Stimulated activated CD4-positive, alpha-beta T cell treated with anti-CD3 and anti-CD28 coated beads, TNF-alpha, amount 100 ng/mL, for 48 hours (primary cell): ENCODE measurements around the gene ITGBL1.

Experiments used
- DNase-seq, 3 donors: peaks; one replicate each; pipeline ENCODE4 v3.0.0-alpha.2; 2020; ENCODE audit warnings: low read depth in 3 of 3

Gene ITGBL1, protein sequence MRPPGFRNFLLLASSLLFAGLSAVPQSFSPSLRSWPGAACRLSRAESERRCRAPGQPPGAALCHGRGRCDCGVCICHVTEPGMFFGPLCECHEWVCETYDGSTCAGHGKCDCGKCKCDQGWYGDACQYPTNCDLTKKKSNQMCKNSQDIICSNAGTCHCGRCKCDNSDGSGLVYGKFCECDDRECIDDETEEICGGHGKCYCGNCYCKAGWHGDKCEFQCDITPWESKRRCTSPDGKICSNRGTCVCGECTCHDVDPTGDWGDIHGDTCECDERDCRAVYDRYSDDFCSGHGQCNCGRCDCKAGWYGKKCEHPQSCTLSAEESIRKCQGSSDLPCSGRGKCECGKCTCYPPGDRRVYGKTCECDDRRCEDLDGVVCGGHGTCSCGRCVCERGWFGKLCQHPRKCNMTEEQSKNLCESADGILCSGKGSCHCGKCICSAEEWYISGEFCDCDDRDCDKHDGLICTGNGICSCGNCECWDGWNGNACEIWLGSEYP

DNA sequence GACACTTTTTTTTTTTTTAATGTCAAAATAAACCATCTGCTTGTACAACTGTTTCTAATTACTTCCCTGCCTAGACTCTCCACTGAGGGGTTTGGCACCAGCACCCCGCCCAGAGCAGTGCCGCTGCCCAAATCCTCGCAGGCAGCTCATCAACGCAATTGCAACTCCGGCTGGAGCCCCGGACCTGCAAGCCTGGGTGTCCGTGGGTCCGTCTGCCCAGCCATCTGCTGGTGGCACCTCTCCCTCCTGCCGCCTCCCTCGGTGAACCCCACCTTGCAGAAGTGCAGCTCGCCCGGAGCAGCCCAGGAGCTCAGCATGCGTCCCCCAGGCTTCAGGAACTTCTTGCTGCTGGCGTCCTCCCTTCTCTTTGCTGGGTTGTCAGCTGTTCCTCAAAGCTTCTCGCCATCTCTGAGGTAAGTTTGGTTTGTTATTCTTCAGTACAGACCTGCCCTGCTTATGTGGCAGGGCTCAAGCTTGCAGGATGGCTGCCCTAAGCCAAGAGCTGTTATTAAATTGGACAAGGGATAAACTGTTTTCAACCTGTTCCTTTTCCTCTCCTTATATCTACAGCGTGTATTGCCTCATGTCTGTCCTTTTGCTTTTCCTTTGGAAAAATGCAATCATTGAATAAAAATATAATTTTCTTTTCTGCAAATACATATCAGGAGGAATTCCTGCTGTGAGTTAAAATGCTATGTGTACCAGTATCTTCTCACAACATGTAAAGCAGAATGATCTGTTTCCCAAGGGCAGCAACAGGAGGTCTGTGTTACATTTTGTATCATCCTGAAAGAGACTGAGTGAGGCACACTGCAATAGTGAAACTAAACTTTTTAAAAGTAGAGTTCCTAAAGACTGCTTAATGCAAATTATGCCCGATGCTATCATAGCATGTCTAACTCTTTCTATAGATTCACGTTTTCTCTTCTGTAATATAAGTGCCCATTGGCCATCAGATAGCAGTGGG lies at the start of gene ITGBL1:
ITGBL1 (plus strand) TSS at position 157 of the 967 bp plus-strand sequence; CDS start at position 316, 159 bp downstream.
- no peak for DNase-seq

DNA sequence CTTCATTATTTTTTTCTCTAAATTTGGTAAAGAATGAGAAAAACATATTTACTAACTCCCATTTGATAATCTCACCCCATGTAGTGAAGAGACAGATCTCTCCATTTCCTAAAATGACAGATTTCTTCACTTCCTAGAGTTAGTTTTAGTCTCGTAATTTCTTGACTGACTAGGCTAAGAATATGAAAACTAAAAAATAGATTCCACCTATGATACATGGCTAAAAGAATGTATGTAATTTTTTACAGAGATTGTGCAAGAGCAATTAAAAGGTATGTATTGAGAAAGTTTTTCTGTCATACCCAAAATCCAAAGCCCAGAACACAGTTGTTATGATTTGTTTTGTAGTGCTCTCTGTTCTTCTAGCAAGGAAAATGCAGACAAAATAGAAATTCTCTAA lies 45.7 kb upstream of the ITGBL1 start:
- no peak for DNase-seq

DNA sequence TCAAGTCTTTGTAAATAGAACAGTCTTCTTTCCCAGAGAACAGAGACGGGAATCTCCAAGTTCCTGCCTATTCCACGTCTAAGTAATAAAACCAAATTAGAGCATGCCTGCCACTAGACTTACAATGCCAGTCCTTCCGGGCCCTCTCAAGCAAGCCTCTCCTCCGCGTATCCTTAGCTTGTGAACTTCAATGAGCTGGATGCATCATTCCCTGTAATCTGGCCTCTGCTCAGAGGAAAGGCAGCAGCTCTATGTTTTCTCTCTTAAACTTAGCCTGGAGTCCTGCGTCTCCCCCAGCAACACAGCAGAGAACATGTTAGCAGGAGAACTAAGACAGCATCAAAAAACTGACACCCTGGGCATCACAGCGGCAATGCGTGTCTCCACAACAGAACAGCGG lies 44.3 kb upstream of the ITGBL1 start:
- DNase-seq = no peak

DNA sequence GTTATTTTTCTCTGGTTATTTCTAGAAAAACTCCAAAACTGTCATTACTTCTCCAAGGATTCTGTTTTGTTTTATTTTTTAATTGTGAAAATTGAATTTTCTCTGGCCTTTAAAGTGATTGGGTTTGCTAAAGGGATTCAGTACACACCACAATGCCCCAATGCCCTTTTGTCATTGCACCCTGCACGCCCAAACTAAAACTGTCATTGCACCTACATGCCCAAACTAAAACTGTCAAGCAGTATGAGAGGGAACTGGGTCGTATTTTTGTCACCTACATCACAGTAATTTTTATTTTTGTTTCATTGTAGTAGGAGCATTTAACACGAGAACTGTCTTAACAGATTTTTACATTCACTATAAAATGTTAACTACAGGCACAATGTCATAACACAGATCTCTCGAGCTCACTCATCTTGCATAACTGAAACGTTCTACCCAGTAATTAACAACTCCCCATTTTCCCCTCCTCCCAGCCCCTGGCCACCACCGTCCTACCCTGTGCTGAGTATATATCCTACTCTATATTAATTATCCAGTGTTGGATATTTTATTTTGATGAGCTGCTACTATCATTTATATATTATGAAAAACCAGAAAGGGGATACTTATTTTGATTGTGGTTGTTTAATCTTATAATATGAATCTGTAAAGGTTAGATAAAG lies 43.4 kb upstream of the ITGBL1 start:
- DNase-seq = no peak

DNA sequence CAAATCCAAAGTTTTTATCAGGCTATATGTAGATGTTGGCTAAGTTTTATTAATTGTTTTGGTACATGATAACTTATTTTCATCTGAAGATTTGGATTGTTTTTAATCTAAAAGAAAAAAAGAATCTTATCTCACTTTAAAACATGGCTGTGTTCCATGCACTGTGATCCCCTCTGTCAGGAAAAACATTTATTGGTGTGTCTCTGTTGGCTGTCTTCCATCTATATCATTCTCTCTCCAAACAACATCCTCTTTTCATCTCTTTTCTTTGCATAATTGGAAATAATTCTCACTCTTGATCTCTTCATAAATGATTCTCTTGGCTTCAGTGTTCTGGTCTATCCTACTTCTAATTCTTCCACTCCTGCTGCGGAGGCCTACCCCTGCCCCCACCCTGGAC lies 40.4 kb upstream of the ITGBL1 start:
- DNase-seq = no peak

DNA sequence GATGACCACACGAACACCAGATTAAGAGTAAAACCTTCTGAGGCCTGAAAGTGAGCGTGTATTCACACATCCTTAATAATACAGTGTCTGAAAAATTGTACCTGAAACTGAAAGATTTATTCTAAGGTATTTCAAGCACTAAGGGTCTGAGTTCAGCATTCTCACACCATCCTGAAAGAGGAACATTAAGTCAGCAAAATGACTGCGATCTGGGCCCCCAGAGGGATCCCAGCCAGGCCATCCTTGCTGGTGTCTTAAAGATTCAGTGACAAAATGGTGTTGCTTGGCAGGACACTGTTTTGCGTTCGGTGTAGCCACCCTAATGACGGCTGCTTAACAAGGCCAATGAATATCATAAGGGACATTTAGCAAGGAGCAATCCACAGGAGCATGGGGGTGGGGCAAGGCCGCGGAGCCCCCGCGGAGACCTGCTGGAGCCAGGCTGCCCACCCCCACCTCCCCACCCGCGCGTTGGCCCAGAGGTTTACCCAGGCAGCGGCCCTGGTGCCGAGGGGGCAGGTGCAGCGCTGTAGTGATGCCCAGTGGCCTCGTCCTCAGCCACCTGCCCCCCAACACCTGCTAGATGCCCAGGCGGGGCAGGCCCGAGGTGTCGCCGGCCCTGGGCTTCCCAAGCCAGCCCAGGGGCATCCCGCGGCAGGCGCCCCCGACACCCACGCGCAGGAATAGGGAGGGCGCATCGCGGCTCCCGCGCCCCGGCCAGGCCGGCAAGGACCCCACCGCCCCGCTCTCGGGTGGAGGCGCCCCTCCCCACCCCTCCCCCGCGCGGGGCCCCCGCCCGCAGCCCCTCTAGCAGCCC lies 36.9 kb upstream of the ITGBL1 start:
- no peak for DNase-seq

DNA sequence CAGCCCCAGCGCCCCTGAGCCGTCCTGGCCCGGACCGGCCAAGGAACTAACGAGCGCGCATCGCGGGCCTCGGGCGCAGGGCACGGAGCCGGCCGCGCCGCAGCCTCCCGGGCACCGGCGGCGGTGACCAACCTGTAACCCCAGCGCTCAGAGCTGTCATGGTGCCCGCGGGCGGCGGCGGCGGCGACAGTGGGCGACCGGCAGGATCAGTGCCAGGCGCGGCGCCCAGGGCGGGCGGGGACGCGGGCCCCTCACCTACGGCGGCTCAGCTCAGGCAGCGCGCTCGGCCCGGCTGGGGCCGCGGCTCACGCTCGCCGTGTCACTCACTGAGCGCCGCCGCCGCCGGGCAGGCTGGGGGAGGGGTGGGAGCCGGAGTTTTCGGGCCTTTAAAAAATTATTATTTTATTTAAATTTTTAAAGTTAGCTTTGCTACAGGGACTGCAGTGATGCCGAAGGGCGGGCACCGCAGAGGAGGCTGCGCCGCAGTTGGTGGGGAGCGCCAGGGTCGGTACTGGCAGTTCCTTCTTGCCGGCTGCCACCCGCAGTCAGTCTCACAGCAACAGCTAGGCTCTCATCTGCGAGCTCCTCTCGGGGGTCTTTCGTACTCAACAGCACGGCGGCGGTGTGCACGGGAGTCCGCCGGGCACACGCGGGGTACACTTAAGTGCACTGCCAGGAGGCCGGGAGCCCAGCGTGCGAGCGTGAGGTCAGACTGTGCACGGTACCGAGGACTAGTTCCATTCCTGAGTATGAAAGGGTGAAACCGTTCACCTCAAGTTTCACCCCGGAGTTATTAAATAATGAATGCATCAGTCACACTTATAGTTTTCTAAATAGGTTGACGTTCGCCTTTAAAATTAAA lies 36.1 kb upstream of the ITGBL1 start, which contains the start of gene NALCN:
NALCN (minus strand) TSS at position 328 of the 862 bp plus-strand sequence. CDS start 17,382 bp downstream, outside the sequence.
- DNase-seq = no peak

DNA sequence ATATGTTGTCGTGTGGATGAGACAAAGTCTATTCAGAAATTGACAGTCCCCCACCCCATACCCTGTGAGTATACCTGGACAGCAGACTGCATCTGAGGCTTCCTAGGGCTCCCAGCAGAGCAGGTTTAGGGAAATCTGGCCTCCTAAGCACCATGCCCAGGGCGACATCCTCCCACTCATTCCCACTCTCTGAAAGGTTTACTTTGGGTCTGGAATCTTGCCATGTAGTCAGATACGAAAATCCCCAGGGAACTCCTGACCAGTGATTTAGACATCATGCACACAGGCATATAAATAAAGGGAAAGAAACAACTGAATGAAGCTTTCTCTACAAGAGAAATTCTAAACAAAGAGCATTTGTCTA lies 35.5 kb upstream of the ITGBL1 start:
- DNase-seq = no peak

DNA sequence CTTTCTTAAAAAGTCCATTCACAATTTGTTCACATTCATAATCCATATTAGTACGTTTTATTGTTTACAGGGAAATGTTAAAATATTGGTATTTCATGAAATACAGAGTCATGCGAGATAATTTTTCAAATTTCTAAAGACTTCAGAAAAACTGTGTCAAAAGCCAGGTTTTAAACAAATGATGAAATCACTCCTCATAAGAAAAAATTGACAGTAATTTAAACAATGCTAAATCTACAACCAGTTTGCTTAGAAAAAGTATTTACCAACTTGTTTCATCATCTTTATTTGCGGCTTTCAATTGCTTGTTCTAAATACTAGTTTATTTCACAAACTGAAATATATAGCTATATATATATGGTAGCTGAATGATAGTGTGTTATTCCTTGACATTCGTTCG lies 35.0 kb upstream of the ITGBL1 start:
- DNase-seq = no peak

DNA sequence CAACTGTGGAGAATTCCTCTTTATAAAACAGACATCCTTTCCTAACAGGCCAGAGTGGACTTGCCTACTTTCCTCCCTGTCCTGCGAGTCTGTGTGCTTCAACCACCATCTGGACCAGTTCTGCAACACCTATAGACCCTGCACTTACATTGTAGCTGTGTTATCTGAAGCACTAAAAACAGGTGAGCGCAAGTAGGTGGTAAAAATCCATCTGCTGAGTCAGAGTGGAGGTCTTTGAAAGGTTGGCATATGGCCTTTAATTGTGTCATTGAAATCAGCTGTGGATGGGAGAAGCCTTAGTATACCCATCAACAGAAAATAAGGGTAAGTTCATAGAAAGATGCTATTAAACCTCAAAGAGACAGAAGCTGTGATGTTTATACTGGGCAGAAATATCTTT lies 28.6 kb upstream of the ITGBL1 start:
- DNase-seq = no peak

DNA sequence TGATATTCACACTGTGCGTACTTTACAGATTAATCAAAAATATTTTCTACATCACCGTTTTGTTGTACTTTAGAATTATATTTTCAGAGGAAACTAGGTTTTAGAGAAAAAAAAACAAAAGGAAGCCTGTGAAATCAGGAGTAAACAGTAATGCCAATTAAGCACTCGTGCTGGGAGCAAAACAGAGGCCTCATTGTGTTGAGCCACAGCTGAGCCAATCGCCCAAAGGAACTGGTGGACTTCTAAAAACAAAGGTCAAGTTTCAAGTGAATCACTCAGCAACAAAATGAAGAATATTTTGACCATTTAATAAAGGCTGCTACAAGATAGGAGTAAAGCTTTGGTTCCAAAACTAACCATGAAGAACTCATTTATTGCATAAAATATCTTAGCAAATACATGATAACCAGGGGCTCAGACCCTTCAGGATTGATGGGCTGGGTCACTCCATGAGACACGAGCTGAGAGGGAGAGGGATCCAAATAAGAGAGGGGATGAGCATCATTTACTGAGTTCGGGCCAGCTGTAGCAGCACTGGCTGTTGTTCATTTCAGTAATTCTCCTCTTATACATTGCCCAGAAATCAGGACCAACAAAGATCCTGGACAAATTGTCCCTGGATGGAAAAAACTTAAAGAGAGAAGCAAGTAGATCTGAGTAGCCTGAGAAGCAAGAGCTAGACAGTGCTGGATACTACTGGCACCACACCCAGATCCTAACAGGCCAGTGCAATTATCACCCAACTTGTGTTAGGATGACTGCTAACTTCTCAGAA lies 27.9 kb upstream of the ITGBL1 start:
- no peak for DNase-seq

DNA sequence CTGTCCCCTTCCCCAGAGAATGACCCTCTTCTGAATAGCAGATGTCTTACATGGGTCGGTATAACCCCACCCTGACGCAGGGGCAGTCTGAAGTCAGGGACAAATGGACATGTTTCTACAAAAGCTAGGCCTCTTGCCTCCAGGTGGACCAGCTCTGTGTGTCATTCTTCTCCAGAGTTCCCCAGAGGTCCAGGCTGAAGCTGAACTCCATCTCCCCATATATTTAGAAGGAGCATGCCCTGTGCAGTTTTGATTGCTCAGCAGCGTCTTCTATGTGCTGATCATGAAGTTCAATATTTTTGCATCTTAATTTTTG lies 27.4 kb upstream of the ITGBL1 start:
- no peak for DNase-seq

DNA sequence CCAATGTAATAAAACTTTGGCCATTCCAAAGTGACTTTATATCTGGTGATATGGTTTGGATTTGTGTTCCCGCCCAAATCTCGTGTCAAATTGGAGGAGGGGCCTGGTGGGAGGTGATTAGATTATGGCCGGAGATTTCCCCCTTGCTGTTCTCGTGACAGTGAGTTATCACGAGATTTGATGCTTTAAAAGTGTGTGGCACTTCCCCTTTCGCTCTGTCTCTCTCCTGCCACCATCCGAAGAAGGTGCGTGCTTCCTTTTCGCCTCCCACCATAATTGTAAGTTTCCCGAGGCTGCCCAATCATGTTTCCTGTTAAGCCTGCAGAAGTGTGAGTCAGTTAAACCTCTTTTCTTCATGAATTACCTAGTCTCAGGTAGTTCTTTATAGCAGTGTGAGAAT lies 26.9 kb upstream of the ITGBL1 start:
- no peak for DNase-seq

DNA sequence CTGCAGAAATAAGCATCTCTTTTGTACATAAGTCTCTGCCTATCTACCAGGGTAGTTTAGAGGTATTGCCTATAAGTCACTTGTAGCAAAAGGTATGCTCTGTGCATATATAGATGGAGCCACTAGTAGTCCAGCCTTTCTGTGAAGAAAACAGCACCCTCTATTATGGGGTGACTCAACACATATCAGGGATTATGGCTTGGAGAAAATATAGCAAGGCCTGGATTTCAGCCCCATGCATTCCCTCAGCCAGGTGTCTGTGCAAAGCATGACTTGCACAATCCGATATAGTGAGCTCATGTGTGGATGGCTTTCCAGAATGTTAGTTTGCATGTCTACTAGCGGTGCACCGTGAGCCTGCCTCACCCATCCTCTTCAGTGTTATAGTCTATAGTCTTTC lies 22.7 kb upstream of the ITGBL1 start:
- DNase-seq = no peak

DNA sequence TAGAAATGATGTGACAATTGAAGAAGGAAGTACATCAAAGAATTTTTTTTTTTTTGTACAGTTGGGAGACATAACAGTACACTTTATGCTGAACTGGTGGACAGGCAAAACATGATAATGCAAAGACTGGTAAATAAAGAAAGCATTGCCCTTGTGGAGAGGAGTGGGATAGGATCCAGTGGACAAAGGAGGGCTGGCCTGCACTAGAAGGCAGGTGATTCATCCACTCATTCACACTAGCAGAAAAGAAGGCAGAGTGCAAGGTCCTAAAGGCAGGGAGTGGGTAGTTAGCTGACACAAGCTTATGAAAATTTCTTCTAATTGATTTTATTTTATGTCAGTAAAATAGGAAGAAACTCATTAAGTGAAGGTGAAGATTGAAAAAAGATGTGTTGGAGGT lies 18.6 kb upstream of the ITGBL1 start:
- DNase-seq = no peak

DNA sequence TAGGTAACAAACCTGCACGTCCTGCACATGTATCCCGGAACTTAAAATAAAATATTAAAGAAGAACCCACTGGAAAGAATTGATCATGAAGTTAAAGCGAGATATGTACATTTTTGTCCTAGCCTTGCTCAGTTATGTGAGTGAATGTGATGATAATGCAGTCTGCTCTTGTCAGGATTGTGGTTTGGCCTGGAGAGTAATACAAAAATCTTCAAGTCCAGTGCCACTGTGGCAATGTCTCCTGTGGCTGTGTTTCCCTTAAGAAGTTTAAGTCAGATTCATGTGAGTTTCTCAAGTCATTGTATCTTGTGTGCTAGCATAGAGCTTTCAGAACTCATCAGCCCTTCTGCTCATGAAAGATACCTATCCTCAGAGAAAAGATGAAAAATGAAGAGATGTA lies 18.0 kb upstream of the ITGBL1 start:
- DNase-seq = no peak

DNA sequence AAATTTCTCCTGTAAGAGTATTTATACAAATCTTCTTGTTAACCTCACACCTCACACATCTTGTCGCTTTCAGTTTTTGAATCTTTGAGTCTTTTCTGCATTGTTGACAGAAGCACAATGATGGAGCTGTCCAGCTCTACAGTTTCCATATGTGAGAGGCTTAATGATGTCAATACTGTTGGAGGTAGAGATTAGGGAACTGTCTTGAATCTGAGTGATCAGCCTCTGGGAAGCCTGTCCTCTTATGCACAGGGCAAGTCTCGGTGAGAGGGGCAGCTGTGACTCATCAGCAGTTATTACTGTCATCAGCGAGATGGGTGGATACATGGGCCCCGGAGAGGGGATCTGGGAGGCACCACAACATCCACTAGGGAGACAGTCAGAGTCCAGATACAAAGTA lies 4.6 kb upstream of the ITGBL1 start:
- no peak for DNase-seq

DNA sequence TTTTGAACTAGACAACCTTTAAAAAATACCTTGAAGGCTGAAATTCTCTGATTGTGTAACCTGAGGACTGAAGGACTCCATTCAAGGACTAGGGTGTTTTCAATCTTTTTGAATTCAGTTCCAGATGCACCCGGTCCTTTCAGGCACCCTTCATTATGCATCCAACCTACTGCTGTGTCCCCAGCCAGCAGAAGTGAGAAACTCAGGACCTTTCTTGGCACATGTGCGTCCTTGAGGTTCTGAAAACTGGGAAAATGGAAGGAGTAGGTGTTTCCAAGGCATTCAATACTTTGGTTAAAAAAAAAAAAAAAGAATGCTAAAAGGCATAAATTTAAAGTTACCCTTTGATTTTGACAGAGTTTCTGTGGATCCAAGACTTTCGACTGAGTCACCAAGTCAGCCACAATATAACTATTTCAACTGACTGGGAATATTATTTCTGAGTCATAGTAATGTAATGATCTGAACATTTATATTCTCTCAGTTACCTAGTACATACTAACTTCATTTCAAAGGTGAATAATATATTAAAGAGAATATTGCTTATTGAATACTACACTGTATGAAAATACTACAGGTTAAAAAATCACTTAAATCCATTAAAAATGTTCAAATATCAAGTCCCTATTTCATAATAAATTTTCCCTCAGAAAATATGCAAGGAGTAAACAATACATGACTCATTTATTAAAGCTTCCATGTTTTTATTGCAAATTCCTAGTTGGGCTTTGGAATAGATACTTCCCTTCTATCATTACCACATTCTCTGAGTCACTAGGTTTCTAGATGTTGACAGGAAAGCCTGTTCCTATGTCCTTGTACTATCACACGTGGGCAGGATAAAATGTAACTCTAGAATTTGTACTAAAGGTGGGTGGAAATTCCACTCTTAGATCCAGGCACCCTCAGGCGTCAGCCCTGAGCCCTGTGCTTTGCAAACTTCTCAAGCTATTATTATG lies 2.4 kb upstream of the ITGBL1 start:
- DNase-seq = no peak
